ENCODE data around the gene BHMT2. TPM values are rescaled to one million over a fixed set of nuclear protein-coding genes. Genes with fewer than 3 reads are reported as not detected.

BHMT2 gene
- total and polyA plus RNA-seq, 2 of the 13 experiments (the other 11 are each of a cell fraction or from before 2014, with no cell fraction given) = 13.8 to 18.8 TPM

DNA sequence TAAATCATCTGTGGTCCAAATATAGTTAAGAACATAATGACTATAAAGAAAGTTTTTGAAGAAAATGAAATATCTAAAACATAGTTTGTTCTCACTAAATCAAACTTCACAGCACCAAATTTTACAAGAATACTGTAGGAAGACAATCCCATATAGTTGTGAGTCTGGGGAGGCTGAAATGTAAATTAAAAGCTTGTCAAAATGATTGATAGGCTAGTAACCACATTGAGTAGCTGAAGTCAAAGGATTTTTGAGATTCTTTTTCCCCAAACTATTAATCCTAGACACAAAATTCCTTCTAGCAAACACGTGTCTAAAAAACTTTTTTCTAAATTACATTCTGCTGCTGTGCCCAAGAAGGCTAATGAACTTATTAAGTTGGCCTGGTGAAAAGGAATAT lies 55.0 kb downstream of the BHMT2 start:
- WGBS (ENCODE audit: low lambda C conversion rate) = 53% methylated on average over 1 of the region's 1 CpG
- TF ChIP-seq ZNF713 (CRISPR knock-in tag; IDR thresholded peaks at IDR 0.05) = no peak
- no peak for TF ChIP-seq ATF7-NPFF (CRISPR knock-in tag; IDR thresholded peaks at IDR 0.05; ENCODE audit: low read depth)
- TF ChIP-seq, protein P1, sequence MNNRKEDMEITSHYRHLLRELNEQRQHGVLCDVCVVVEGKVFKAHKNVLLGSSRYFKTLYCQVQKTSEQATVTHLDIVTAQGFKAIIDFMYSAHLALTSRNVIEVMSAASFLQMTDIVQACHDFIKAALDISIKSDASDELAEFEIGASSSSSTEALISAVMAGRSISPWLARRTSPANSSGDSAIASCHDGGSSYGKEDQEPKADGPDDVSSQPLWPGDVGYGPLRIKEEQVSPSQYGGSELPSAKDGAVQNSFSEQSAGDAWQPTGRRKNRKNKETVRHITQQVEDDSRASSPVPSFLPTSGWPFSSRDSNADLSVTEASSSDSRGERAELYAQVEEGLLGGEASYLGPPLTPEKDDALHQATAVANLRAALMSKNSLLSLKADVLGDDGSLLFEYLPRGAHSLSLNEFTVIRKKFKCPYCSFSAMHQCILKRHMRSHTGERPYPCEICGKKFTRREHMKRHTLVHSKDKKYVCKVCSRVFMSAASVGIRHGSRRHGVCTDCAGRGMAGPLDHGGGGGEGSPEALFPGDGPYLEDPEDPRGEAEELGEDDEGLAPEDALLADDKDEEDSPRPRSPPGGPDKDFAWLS (CRISPR knock-in tag; IDR thresholded peaks at IDR 0.05; ENCODE audit: borderline replicate concordance) = no peak
- TF ChIP-seq RAD21 (CRISPR knock-in tag; IDR thresholded peaks at IDR 0.05) = no peak
- TF ChIP-seq, protein P2, sequence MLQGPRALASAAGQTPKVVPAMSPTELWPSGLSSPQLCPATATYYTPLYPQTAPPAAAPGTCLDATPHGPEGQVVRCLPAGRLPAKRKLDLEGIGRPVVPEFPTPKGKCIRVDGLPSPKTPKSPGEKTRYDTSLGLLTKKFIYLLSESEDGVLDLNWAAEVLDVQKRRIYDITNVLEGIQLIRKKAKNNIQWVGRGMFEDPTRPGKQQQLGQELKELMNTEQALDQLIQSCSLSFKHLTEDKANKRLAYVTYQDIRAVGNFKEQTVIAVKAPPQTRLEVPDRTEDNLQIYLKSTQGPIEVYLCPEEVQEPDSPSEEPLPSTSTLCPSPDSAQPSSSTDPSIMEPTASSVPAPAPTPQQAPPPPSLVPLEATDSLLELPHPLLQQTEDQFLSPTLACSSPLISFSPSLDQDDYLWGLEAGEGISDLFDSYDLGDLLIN (CRISPR knock-in tag; IDR thresholded peaks at IDR 0.05; ENCODE audit: borderline replicate concordance) = no peak
- TF ChIP-seq JUNB (CRISPR knock-in tag; IDR thresholded peaks at IDR 0.05; ENCODE audit: borderline replicate concordance) = no peak
- TF ChIP-seq, protein P3, sequence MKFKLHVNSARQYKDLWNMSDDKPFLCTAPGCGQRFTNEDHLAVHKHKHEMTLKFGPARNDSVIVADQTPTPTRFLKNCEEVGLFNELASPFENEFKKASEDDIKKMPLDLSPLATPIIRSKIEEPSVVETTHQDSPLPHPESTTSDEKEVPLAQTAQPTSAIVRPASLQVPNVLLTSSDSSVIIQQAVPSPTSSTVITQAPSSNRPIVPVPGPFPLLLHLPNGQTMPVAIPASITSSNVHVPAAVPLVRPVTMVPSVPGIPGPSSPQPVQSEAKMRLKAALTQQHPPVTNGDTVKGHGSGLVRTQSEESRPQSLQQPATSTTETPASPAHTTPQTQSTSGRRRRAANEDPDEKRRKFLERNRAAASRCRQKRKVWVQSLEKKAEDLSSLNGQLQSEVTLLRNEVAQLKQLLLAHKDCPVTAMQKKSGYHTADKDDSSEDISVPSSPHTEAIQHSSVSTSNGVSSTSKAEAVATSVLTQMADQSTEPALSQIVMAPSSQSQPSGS (CRISPR knock-in tag; IDR thresholded peaks at IDR 0.05) = no peak
- TF ChIP-seq ZNF549 (CRISPR knock-in tag; IDR thresholded peaks at IDR 0.05) = no peak
- no peak for TF ChIP-seq NR2F6 (IDR thresholded peaks at IDR 0.05)
- TF ChIP-seq NR2F6 (CRISPR knock-in tag; IDR thresholded peaks at IDR 0.05) = no peak
- no peak for TF ChIP-seq AHR (CRISPR knock-in tag; IDR thresholded peaks at IDR 0.05)
- TF ChIP-seq NCOA5 (CRISPR knock-in tag; IDR thresholded peaks at IDR 0.05) = no peak
- TF ChIP-seq SAFB2 (CRISPR knock-in tag; IDR thresholded peaks at IDR 0.05; ENCODE audit: borderline replicate concordance, low read depth) = no peak
- no peak for TF ChIP-seq HDAC1 (CRISPR knock-in tag; IDR thresholded peaks at IDR 0.05)
- no peak for TF ChIP-seq FOXA1 (IDR thresholded peaks at IDR 0.05)
- TF ChIP-seq FOXA1 (CRISPR knock-in tag; IDR thresholded peaks at IDR 0.05) = no peak
- TF ChIP-seq FOXM1 (CRISPR knock-in tag; IDR thresholded peaks at IDR 0.05) = no peak
- no peak for TF ChIP-seq ZFP36L1 (CRISPR knock-in tag; IDR thresholded peaks at IDR 0.05)
- no peak for TF ChIP-seq SP1 (IDR thresholded peaks at IDR 0.05)
- TF ChIP-seq SP1 (CRISPR knock-in tag; IDR thresholded peaks at IDR 0.05) = no peak
- TF ChIP-seq SATB2 (CRISPR knock-in tag; IDR thresholded peaks at IDR 0.05) = no peak
- no peak for TF ChIP-seq ZNF367 (CRISPR knock-in tag; IDR thresholded peaks at IDR 0.05; ENCODE audit: borderline replicate concordance)
- no peak for TF ChIP-seq KDM1A (CRISPR knock-in tag; IDR thresholded peaks at IDR 0.05)
- Histone ChIP-seq H3K27ac (ENCODE audit: extremely low read length, insufficient read depth, low read length) (no peak overlapping the region), H4K20me1 (ENCODE audit: insufficient read depth, low read length) (no peaks in the 10 kb centered on the region), H3K36me3 (replicated peaks in 1 of 2; ENCODE audit: control insufficient read depth in 1 of 2, insufficient read depth in 2 of 2, low read length in 2 of 2) (no peaks in the 10 kb centered on the region), H3K4me3 (replicated peaks in 1 of 3; ENCODE audit: insufficient read depth in 1 of 3, low read depth in 2 of 3, low read length in 3 of 3) (no peak overlapping the region), H3K9ac (ENCODE audit: insufficient read depth, low read depth, low read length) (no peak overlapping the region), H2AFZ (ENCODE audit: low read length) (no peak overlapping the region), H3K9me3 (ENCODE audit: low read length) (no peaks in the 10 kb centered on the region), H3K4me1 (ENCODE audit: insufficient read depth, low read length) (no peaks in the 10 kb centered on the region), H3K79me2 (ENCODE audit: insufficient read depth, low read length) (no peaks in the 10 kb centered on the region), H3K4me2 (ENCODE audit: low read depth, low read length) (no peak overlapping the region), H3K27me3 (ENCODE audit: control insufficient read depth in 1 of 2, insufficient read depth in 2 of 2, low read length in 2 of 2) (no peaks in the 10 kb centered on the region)
- intact Hi-C loops (cut with micrococcal nuclease; ENCODE audit: unreplicated experiment) = no loop called here
- in situ Hi-C loops (cut with HindIII; ENCODE audit: extremely low pct_ligation_motif_present, low pct_unique_long_range_greater_than_20kb) = loop anchor here (25.0 kb wide), 1 partner anchor 338 kb away; no protein-coding TSS in a partner anchor
- BruUV-seq (replicated peaks) = no TSS peak
- ChIA-PET POLR2A (no interaction called here), CTCF (ENCODE audit: low intra/inter-chr PET ratio, low total read pairs) (no interaction called here)
- DNase-seq (ENCODE audit: low spot score) = no peak
- no peak for FAIRE-seq
- no peak for ATAC-seq
